Lower lobe of right lung (tissue), 2 donors: ENCODE measurements around the gene HOXA6. TPM values are rescaled to one million over a fixed set of nuclear protein-coding genes. Genes with fewer than 3 reads are reported as not detected.
A peak's percentile ranks its signal among the peaks of the same experiment; 100 is the strongest.

Experiments used
- ATAC-seq, 2 donors: fragments of 200-7000 bp; cut with Tn5 transposase; one replicate each; pipeline ENCODE4 v1.9.1; 2020 to 2022; ENCODE audit warnings: mild to moderate bottlenecking in 2 of 2, moderate library complexity in 2 of 2
- DNase-seq: peaks from one replicate; pipeline ENCODE4 v3.0.0-alpha.2; 2020
- H3K27ac ChIP-seq: fragments of 200-600 bp; one replicate; pipeline ENCODE4 v1.8.0; 2022
- H3K27me3 ChIP-seq: fragments of 200-600 bp; one replicate; pipeline ENCODE4 v1.8.0; 2022; ENCODE audit warnings: low read depth
- H3K36me3 ChIP-seq: fragments of 200-600 bp; one replicate; pipeline ENCODE4 v1.8.0; 2022; ENCODE audit warnings: mild to moderate bottlenecking
- H3K4me1 ChIP-seq: fragments of 200-600 bp; one replicate; pipeline ENCODE4 v1.8.0; 2022
- H3K4me3 ChIP-seq: fragments of 200-600 bp; one replicate; pipeline ENCODE4 v1.8.0; 2022; ENCODE audit warnings: mild to moderate bottlenecking
- H3K9me3 ChIP-seq: fragments of 200-600 bp; one replicate; pipeline ENCODE4 v1.8.0; 2022
- intact Hi-C: fragments of 100-400 bp; cut with DNase I; formaldehyde crosslinking; loops from one replicate; pipeline ENCODE4 v1.11.0; 2022
- total RNA-seq: library from RNA; stranded (reverse); fragmentation: NEBNext Ultra II Directional; extraction: Animal tissue kit (Norgen Biotek cat#: 25700); gene quantifications from one replicate; pipeline ENCODE4 v1.2.1, GENCODE V29; 2021
- TF ChIP-seq, protein P1 (sequence below): fragments of 200-600 bp; IDR thresholded peaks from one replicate; pipeline ENCODE4 v1.8.0; 2022; ENCODE audit warnings: antibody characterized with exemption, mild to moderate bottlenecking
- donor health status: DM: no; HTN: yes; CAD: no; lungs with severe emphysema.

The HOXA6 gene
- total RNA-seq, 1 donor from 2014 or later: 4.6 TPM

DNA sequence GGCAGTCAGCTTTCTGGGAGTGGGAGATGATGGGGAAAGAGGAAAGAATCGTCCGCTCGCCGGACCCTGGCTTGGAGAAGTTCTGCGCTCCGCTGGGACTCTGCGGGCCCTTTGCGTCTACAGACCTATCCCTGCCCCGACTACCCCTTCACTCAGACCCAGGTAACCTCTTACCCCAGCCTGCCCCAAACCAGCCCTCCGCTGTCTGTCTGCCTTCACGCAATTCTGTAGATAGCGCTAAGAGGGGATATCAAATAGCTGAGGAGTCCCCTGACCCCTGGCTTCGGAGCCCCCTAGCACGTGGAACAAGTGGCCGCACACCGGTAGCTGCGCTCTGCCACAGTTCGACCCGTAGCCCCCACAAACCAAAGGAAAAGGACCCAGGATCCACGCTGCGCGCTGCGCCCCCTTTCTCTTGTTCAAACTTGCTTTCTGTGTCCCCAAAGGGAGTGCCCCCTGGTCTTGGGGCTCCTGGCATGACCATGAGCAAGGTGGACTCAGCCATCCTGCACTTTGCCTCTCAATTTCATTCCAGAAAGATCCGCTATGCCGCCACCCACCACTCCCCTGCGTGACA lies 24.0 kb downstream of the HOXA6 start:
- H3K27ac ChIP-seq: peak overlapping the region; percentile 92
- DNase-seq (no peak), ATAC-seq (no peak)
- H3K4me3 ChIP-seq: peak overlapping the region; percentile 51
- H3K27me3 ChIP-seq: peaks cover 23% of the 10 kb centered on the region
- H3K4me1 ChIP-seq: peaks cover 45% of the 10 kb centered on the region
- H3K9me3 ChIP-seq: no peaks in the 10 kb centered on the region
- TF ChIP-seq, protein P1, sequence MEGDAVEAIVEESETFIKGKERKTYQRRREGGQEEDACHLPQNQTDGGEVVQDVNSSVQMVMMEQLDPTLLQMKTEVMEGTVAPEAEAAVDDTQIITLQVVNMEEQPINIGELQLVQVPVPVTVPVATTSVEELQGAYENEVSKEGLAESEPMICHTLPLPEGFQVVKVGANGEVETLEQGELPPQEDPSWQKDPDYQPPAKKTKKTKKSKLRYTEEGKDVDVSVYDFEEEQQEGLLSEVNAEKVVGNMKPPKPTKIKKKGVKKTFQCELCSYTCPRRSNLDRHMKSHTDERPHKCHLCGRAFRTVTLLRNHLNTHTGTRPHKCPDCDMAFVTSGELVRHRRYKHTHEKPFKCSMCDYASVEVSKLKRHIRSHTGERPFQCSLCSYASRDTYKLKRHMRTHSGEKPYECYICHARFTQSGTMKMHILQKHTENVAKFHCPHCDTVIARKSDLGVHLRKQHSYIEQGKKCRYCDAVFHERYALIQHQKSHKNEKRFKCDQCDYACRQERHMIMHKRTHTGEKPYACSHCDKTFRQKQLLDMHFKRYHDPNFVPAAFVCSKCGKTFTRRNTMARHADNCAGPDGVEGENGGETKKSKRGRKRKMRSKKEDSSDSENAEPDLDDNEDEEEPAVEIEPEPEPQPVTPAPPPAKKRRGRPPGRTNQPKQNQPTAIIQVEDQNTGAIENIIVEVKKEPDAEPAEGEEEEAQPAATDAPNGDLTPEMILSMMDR: no peak
- intact Hi-C loops: no loop called here
- no peaks in the 10 kb centered on the region for H3K36me3 ChIP-seq

DNA sequence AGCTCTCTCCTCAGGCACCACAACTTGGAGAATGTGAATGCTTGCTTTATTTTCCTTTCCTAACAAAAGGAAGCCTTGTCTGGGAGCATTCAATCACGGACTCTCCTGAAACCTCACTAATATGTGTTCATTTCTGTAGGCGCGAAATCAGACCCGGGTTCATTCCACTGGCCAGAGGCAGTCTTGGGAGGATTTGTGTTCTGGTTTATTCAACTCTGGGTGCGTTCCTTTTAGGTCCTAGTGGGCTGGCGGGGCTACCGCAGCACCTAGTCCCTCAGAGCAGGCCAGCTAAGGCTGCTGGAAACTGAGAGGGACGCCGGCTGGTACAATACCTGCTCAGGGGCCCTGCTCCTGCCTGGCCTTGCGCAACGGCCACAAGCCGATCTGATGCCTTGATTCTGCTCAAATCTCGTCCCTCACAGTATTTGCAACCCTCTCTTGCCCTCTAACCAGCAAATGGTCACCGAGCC lies 24.5 kb downstream of the HOXA6 start:
- Histone ChIP-seq H3K27me3 (peaks cover 20% of the 10 kb centered on the region), H3K36me3 (no peaks in the 10 kb centered on the region), H3K4me1 (peaks cover 45% of the 10 kb centered on the region), H3K9me3 (no peaks in the 10 kb centered on the region), H3K4me3 (peak overlapping the region; percentile 51), H3K27ac (peak overlapping the region; percentile 92)
- intact Hi-C loops: no loop called here
- ATAC-seq: no peak
- TF ChIP-seq, protein P1: no peak
- no peak for DNase-seq

DNA sequence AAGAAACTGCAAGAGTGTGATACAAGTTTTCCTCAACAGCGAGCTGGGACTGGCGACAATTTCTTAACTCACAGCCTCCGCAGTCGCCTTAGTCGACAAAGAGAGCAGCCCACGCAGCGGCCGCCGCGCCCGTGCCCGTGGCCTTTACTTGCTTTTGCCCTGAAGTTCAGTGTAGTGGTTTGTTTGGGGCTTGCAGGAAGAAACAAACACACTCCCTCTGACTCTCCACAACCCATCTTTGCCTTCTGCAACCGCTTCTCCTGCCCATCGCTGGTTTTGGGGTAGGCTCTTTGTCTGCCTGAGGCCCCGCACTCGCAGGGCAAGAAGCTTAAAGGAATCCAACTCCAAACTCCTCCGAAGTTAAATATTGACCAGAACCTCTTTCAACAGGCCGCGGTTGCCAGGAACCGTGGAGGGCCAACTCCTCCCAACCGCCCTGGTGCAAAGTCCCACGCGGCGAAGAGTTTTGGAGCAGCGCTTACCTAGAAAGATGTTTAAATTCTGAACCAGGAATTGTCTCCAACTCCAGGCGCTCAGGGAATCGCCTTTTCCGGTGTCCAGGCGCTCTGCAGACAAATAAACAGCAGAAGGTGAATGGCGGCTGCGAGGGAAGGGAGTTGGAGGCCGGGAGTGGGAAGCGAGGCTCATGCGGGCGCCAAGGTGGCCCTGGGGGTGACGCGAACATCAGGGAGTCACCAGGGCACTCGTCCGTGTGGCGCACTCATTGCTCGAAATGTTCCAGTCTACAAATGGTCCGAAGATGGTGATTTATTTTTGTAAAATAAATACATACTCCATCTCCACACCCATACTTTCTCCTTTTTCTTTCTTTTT lies 25.3 kb downstream of the HOXA6 start:
- DNase-seq: no peak
- no peaks in the 10 kb centered on the region for H3K9me3 ChIP-seq
- TF ChIP-seq, protein P1: no peak
- peaks cover 16% of the 10 kb centered on the region for H3K27me3 ChIP-seq
- peak overlapping the region; percentile 51 for H3K4me3 ChIP-seq
- ATAC-seq: no peak
- H3K27ac ChIP-seq: peak overlapping the region; percentile 92
- H3K36me3 ChIP-seq: no peaks in the 10 kb centered on the region
- intact Hi-C loops: no loop called here
- H3K4me1 ChIP-seq: peaks cover 41% of the 10 kb centered on the region

DNA sequence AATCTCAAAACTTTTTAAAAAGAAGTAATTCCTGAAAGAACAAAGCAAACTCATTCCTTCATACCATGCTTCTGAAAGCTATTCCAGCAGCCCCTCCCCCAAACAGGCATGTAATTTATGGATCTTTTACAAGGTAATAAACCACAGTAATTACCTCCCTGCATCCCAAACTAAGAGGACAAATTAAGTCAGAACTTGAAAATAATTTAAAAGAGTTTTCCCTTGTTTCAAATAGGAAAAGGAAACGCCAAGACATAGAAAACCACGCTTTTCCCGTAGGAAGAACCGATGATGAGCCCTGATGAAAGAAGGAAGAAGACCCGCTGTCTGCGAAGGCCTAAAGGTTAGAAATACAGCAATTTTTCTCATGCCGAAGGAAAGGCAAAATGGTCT lies 25.9 kb downstream of the HOXA6 start:
- Histone ChIP-seq H3K27ac (peak overlapping the region; percentile 92), H3K4me1 (peaks cover 35% of the 10 kb centered on the region), H3K36me3 (no peaks in the 10 kb centered on the region), H3K27me3 (peaks cover 16% of the 10 kb centered on the region), H3K9me3 (no peaks in the 10 kb centered on the region), H3K4me3 (peak overlapping the region; percentile 51)
- intact Hi-C loops: no loop called here
- no peak for ATAC-seq
- DNase-seq: no peak
- TF ChIP-seq, protein P1: no peak

- intact Hi-C loops: no loop called here
- Histone ChIP-seq H3K27ac (peak overlapping the region; percentile 87), H3K9me3 (no peaks in the 10 kb centered on the region), H3K36me3 (no peaks in the 10 kb centered on the region), H3K4me3 (peak overlapping the region; percentile 55), H3K27me3 (peaks cover 25% of the 10 kb centered on the region), H3K4me1 (peaks cover 14% of the 10 kb centered on the region)
- no peak for DNase-seq
- no peak for ATAC-seq
- TF ChIP-seq, protein P1: no peak
These were observed 28.1 kb downstream of the HOXA6 start for GRCh38 chr7:27119412-27119911.
